HepG2 (cell line): ENCODE data around the gene FBH1. TPM values are rescaled to one million over a fixed set of nuclear protein-coding genes. Genes with fewer than 3 reads are reported as not detected.

Source experiments
- ATAC-seq: fragments of 200-7000 bp; cut with Tn5 transposase; 3 replicates; pipeline ENCODE4 v1.9.1; 2020; ENCODE audit warnings: mild to moderate bottlenecking, moderate library complexity
- BruUV-seq: library from RNA; stranded (reverse); fragments of 400-500 nt; replicated peaks from 2 replicates; lab custom pipeline; 2021; lab: Mats Ljungman, UMichigan
- CTCF ChIA-PET: fragments of 300-600 bp; formaldehyde crosslinking; extraction: SDS; loops from one replicate; lab custom pipeline; 2021; ENCODE audit warnings: low total read pairs, inconsistent platforms, low intra/inter-chr PET ratio; lab: Yijun Ruan, JAX
- POLR2A ChIA-PET: fragments of 350-600 bp; sonication (Branson Sonifier 250); formaldehyde crosslinking; loops from one replicate; lab custom pipeline; 2020; ENCODE audit warnings: antibody characterized with exemption, inconsistent platforms; lab: Yijun Ruan, JAX
- DNase-seq: peaks from one replicate; pipeline ENCODE4 v3.0.0-alpha.2; 2015; ENCODE audit warnings: low spot score
- FAIRE-seq: peaks from 3 replicates; lab custom pipeline; 2011; peaks lifted over from hg19 to GRCh38; lab: Jason Lieb, UNC
- H2AFZ ChIP-seq: one replicate; pipeline ENCODE4 v1.6.1; 2011; ENCODE audit warnings: low read length, inconsistent platforms
- H3K27ac ChIP-seq: fragments of 300-600 bp; 3 replicates; pipeline ENCODE4 v1.8.0; 2011; ENCODE audit warnings: mixed run types, mild to moderate bottlenecking, mixed read lengths, low read length, inconsistent platforms; ENCODE audit not compliant: insufficient read depth; ENCODE audit errors: extremely low read length
- H3K27me3 ChIP-seq, 2 experiments: fragments of 200-600 bp in 1 of 2; 2 replicates in 1 of 2; 3 replicates in 1 of 2; pipeline versions ENCODE4 v1.6.0 to v1.8.0; 2011; ENCODE audit warnings: low read length in 2 of 2, mild to moderate bottlenecking in 2 of 2, moderate library complexity in 2 of 2, inconsistent platforms in 1 of 2; ENCODE audit not compliant: insufficient read depth in 2 of 2, control insufficient read depth in 1 of 2
- H3K36me3 ChIP-seq, 2 experiments: fragments of 200-600 bp in 1 of 2; replicated peaks in 1 of 2; 2 replicates in 1 of 2; 3 replicates in 1 of 2; pipeline versions ENCODE4 v1.5.1 to v1.8.0; 2011; ENCODE audit warnings: low read length in 2 of 2, inconsistent platforms in 1 of 2; ENCODE audit not compliant: insufficient read depth in 2 of 2, control insufficient read depth in 1 of 2
- H3K4me1 ChIP-seq: 2 replicates; pipeline ENCODE4 v1.5.1; 2012; ENCODE audit warnings: low read length, inconsistent platforms; ENCODE audit not compliant: insufficient read depth
- H3K4me2 ChIP-seq: 2 replicates; pipeline ENCODE4 v1.6.0; 2011; ENCODE audit warnings: low read depth, low read length, inconsistent platforms
- H3K4me3 ChIP-seq, 3 experiments: fragments of 200-600 bp in 1 of 3; sonication (generic), shearing (Covaris generic) in 1 of 3; replicated peaks in 1 of 3; 2 replicates each; pipeline ENCODE4 v1.5.1; 2011 to 2016; ENCODE audit warnings: low read length in 3 of 3, inconsistent platforms in 2 of 3, low read depth in 2 of 3, mild to moderate bottlenecking in 2 of 3, control low read depth in 1 of 3, mixed read lengths in 1 of 3; ENCODE audit not compliant: insufficient read depth in 1 of 3
- H3K79me2 ChIP-seq: one replicate; pipeline ENCODE4 v1.6.1; 2011; ENCODE audit warnings: low read length, inconsistent platforms; ENCODE audit not compliant: insufficient read depth
- H3K9ac ChIP-seq: 2 replicates; pipeline ENCODE4 v1.6.0; 2011; ENCODE audit warnings: mild to moderate bottlenecking, low read depth, low read length, inconsistent platforms; ENCODE audit not compliant: insufficient read depth
- H3K9me3 ChIP-seq: 2 replicates; pipeline ENCODE4 v1.5.1; 2012; ENCODE audit warnings: mild to moderate bottlenecking, low read length
- H4K20me1 ChIP-seq: 2 replicates; pipeline ENCODE4 v1.6.0; 2011; ENCODE audit warnings: inconsistent platforms, mild to moderate bottlenecking, low read length, moderate library complexity; ENCODE audit not compliant: insufficient read depth
- PAF1 ChIP-seq: IDR thresholded peaks from 2 replicates; pipeline ENCODE4 v1.6.1; 2016; ENCODE audit warnings: missing genetic modification reagents, missing compliant biosample characterization
- PHF21A ChIP-seq: sonication (generic); formaldehyde crosslinking; IDR thresholded peaks from 2 replicates; pipeline ENCODE4 v1.5.0; 2020; ENCODE audit warnings: mild to moderate bottlenecking, missing genetic modification reagents
- PHF8 ChIP-seq: sonication (generic); formaldehyde crosslinking; IDR thresholded peaks from 2 replicates; pipeline ENCODE4 v1.5.0; 2020; ENCODE audit warnings: missing genetic modification reagents
- ZBTB37 ChIP-seq: sonication (generic); formaldehyde crosslinking; IDR thresholded peaks from 2 replicates; pipeline ENCODE4 v1.4.0; 2020; ENCODE audit warnings: mild to moderate bottlenecking, missing genetic modification reagents
- ZFY ChIP-seq: sonication (generic); formaldehyde crosslinking; IDR thresholded peaks from 2 replicates; pipeline ENCODE4 v1.4.0; 2020; ENCODE audit warnings: missing genetic modification reagents
- ZNF143 ChIP-seq: sonication (generic); formaldehyde crosslinking; IDR thresholded peaks from 2 replicates; pipeline ENCODE4 v1.4.0; 2020; ENCODE audit warnings: missing genetic modification reagents
- ZNF564 ChIP-seq: sonication (generic); formaldehyde crosslinking; IDR thresholded peaks from 2 replicates; pipeline ENCODE4 v1.8.1; 2023; ENCODE audit warnings: mild to moderate bottlenecking, missing genetic modification reagents
- ZNF687 ChIP-seq: sonication (generic); formaldehyde crosslinking; IDR thresholded peaks from 2 replicates; pipeline ENCODE4 v1.5.1; 2020; ENCODE audit warnings: mild to moderate bottlenecking, missing genetic modification reagents, moderate library complexity
- ZNF720 ChIP-seq: sonication (generic); formaldehyde crosslinking; IDR thresholded peaks from 2 replicates; pipeline ENCODE4 v1.4.0; 2020; ENCODE audit warnings: missing genetic modification reagents
- ZSCAN25 ChIP-seq: sonication (generic); formaldehyde crosslinking; IDR thresholded peaks from 2 replicates; pipeline ENCODE4 v1.8.0; 2022; ENCODE audit warnings: mild to moderate bottlenecking, missing genetic modification reagents
- WGBS: methylation state at CpG from one replicate; pipeline ENCODE4 v1.1.6; 2017; ENCODE audit warnings: low lambda C conversion rate; 5-methylcytosine and 5-hydroxymethylcytosine counted together
- in situ Hi-C: cut with HindIII; loops from 2 replicates; pipeline ENCODE4 v1.10.0; 2017; ENCODE audit warnings: low pct_unique_long_range_greater_than_20kb; ENCODE audit not compliant: extremely low pct_ligation_motif_present
- intact Hi-C: fragments of 100-400 bp; cut with micrococcal nuclease; formaldehyde crosslinking; loops from one replicate; pipeline ENCODE4 v1.10.0; 2022; ENCODE audit not compliant: unreplicated experiment
- polyA plus RNA-seq, 8 experiments: library from polyadenylated mRNA; depleted of rRNA in 3 of 8; stranded (reverse) in 7 of 8; unstranded in 1 of 8; fragments of >200 nt; fragmentation: Illumina TruSeq in 4 of 8; extraction: Trizol in 4 of 8; gene quantifications; 2 replicates each; pipeline versions ENCODE4 v1.2.1 to v1.2.3, GENCODE V29; 2011 to 2016; ENCODE audit warnings: low read depth in 4 of 8, missing spikeins in 1 of 8, mixed read lengths in 1 of 8; ENCODE audit not compliant: insufficient read depth in 1 of 8
- total RNA-seq, 5 experiments: library from RNA; depleted of rRNA; stranded (reverse); fragments of >200 nt; fragmentation: Illumina TruSeq; extraction: Trizol; gene quantifications; 2 replicates each; pipeline ENCODE4 v1.2.3, GENCODE V29; 2016; ENCODE audit warnings: low read depth in 1 of 5
- TF ChIP-seq, protein P1 (sequence below): sonication (generic); formaldehyde crosslinking; IDR thresholded peaks from 2 replicates; pipeline ENCODE4 v1.8.0; 2022; ENCODE audit warnings: mild to moderate bottlenecking, missing genetic modification reagents, moderate library complexity
- TF ChIP-seq, protein P2 (sequence below), 2 experiments: fragments of 450-650 bp in 1 of 2; sonication (generic) in 1 of 2; formaldehyde crosslinking; IDR thresholded peaks; 2 replicates each; pipeline versions ENCODE4 v1.5.0 to v1.8.0; 2020 to 2022; ENCODE audit warnings: mild to moderate bottlenecking in 1 of 2, missing genetic modification reagents in 1 of 2
- TF ChIP-seq, protein P3 (sequence below): sonication (generic); formaldehyde crosslinking; IDR thresholded peaks from 2 replicates; pipeline ENCODE4 v1.5.1; 2020; ENCODE audit warnings: mild to moderate bottlenecking, moderate library complexity, missing genetic modification reagents

The FBH1 gene
- total and polyA plus RNA-seq, 2 of the 13 experiments (the other 11 are each of a cell fraction or from before 2014, with no cell fraction given): 48.8 to 60.3 TPM

- H3K27ac ChIP-seq: peak overlapping the region; percentile 41
- ChIA-PET CTCF (no interaction called here), POLR2A (interaction anchor here (0.9 to 2.7 kb wide), 8 partner anchors 9 to 49 kb away, joined by 3 to 23 read pairs (median 4); partner anchors contain the start of genes ANKRD16, FBH1 and GDI2)
- peaks cover 57% of the 10 kb centered on the region for H3K4me1 ChIP-seq
- peak overlapping the region; percentile 39 for H2AFZ ChIP-seq
- no peaks in the 10 kb centered on the region for H3K36me3 ChIP-seq
- H3K4me3 ChIP-seq: peak overlapping the region; percentile 22 to 67 (median 42)
- H3K4me2 ChIP-seq: peak overlapping the region; percentile 91
- DNase-seq (peak; percentile 73), ATAC-seq (peak; percentile 95), FAIRE-seq (peak; percentile 8)
- H3K79me2 ChIP-seq: no peaks in the 10 kb centered on the region
- 7% methylated on average over 18 of the region's 40 CpGs for WGBS
- H4K20me1 ChIP-seq: no peaks in the 10 kb centered on the region
- H3K9me3 ChIP-seq: no peaks in the 10 kb centered on the region
- BruUV-seq: no TSS peak
- H3K27me3 ChIP-seq: peaks cover 0 to 1% of the 10 kb centered on the region in 2 experiments; a peak in 1 of 5 replicates
- in situ Hi-C loops: no loop called here
- peak overlapping the region; percentile 53 for H3K9ac ChIP-seq
- intact Hi-C loops: no loop called here
- no peak for TF ChIP-seq PAF1
- TF ChIP-seq ZNF564 (CRISPR knock-in tag): no peak
- 0 out of 2 replicates have a peak, but pooled peaks have one; percentile 21 for TF ChIP-seq ZBTB37 (CRISPR knock-in tag)
- TF ChIP-seq ZNF720 (CRISPR knock-in tag): no peak
- TF ChIP-seq, protein P1, sequence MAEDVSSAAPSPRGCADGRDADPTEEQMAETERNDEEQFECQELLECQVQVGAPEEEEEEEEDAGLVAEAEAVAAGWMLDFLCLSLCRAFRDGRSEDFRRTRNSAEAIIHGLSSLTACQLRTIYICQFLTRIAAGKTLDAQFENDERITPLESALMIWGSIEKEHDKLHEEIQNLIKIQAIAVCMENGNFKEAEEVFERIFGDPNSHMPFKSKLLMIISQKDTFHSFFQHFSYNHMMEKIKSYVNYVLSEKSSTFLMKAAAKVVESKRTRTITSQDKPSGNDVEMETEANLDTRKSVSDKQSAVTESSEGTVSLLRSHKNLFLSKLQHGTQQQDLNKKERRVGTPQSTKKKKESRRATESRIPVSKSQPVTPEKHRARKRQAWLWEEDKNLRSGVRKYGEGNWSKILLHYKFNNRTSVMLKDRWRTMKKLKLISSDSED: no peak
- peak; percentile 68; the same call in 1 of the 2 replicates for TF ChIP-seq PHF8 (CRISPR knock-in tag)
- peak; percentile 61 for TF ChIP-seq ZFY (CRISPR knock-in tag)
- TF ChIP-seq, protein P2, sequence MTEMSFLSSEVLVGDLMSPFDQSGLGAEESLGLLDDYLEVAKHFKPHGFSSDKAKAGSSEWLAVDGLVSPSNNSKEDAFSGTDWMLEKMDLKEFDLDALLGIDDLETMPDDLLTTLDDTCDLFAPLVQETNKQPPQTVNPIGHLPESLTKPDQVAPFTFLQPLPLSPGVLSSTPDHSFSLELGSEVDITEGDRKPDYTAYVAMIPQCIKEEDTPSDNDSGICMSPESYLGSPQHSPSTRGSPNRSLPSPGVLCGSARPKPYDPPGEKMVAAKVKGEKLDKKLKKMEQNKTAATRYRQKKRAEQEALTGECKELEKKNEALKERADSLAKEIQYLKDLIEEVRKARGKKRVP (CRISPR knock-in tag; IDR thresholded peaks at IDR 0.05): no peak
- TF ChIP-seq ZNF687: peak; percentile 97
- peak; percentile 55; the same call in 1 of the 2 replicates for TF ChIP-seq ZSCAN25 (CRISPR knock-in tag)
- TF ChIP-seq PHF21A (CRISPR knock-in tag): no peak
- TF ChIP-seq ZNF143 (CRISPR knock-in tag): no peak
- TF ChIP-seq, protein P3, sequence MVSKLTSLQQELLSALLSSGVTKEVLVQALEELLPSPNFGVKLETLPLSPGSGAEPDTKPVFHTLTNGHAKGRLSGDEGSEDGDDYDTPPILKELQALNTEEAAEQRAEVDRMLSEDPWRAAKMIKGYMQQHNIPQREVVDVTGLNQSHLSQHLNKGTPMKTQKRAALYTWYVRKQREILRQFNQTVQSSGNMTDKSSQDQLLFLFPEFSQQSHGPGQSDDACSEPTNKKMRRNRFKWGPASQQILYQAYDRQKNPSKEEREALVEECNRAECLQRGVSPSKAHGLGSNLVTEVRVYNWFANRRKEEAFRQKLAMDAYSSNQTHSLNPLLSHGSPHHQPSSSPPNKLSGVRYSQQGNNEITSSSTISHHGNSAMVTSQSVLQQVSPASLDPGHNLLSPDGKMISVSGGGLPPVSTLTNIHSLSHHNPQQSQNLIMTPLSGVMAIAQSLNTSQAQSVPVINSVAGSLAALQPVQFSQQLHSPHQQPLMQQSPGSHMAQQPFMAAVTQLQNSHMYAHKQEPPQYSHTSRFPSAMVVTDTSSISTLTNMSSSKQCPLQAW (CRISPR knock-in tag): no peak; the same call in 1 of the 2 replicates
Observed at GRCh38 chr10:5840314-5841307, 49.4 kb upstream of the FBH1 start.
